Small intestine (tissue), 16 donors: ENCODE data around the gene GRIK5. TPM values are rescaled to one million over a fixed set of nuclear protein-coding genes. Genes with fewer than 3 reads are reported as not detected.

ENCODE experiments used
- DNase-seq, 2 donors: peaks; one replicate each; pipeline versions ENCODE4 v3.0.0 to v3.0.0-alpha.2; 2013
- FAIRE-seq: peaks from 2 replicates; lab custom pipeline; 2012; peaks lifted over from hg19 to GRCh38; lab: Jason Lieb, UNC
- H3K27ac ChIP-seq, 3 donors: one replicate each; pipeline ENCODE4 v1.5.1; 2013; ENCODE audit warnings: low read length in 2 of 3, mild to moderate bottlenecking in 2 of 3, control low read depth in 1 of 3, inconsistent platforms in 1 of 3, low read depth in 1 of 3, moderate library complexity in 1 of 3
- H3K27me3 ChIP-seq, 3 donors: one replicate each; pipeline ENCODE4 v1.6.1; 2013; ENCODE audit warnings: low read length in 3 of 3, inconsistent platforms in 1 of 3; ENCODE audit not compliant: control insufficient read depth in 3 of 3, insufficient read depth in 3 of 3
- H3K36me3 ChIP-seq, 3 donors: one replicate each; pipeline ENCODE4 v1.6.1; 2013; ENCODE audit warnings: low read length in 3 of 3, inconsistent platforms in 1 of 3, low read depth in 1 of 3, mild to moderate bottlenecking in 1 of 3, moderate library complexity in 1 of 3; ENCODE audit not compliant: control insufficient read depth in 3 of 3, insufficient read depth in 2 of 3
- H3K4me1 ChIP-seq, 3 donors: one replicate each; pipeline ENCODE4 v1.6.1; 2013; ENCODE audit warnings: low read length in 2 of 3, inconsistent platforms in 1 of 3, low read depth in 1 of 3, mild to moderate bottlenecking in 1 of 3, moderate library complexity in 1 of 3; ENCODE audit not compliant: control insufficient read depth in 3 of 3, insufficient read depth in 2 of 3
- H3K4me3 ChIP-seq, 3 donors: one replicate each; pipeline ENCODE4 v1.5.1; 2013; ENCODE audit warnings: low read length in 3 of 3, control low read depth in 1 of 3, inconsistent platforms in 1 of 3, low read depth in 1 of 3, mild to moderate bottlenecking in 1 of 3, moderate library complexity in 1 of 3
- H3K9me3 ChIP-seq, 2 donors: one replicate each; pipeline ENCODE4 v1.6.1; 2013; ENCODE audit warnings: low read depth in 1 of 2, low read length in 1 of 2; ENCODE audit not compliant: control insufficient read depth in 2 of 2, insufficient read depth in 1 of 2
- WGBS, 3 donors: extraction: QIAGEN DNeasy Blood & Tissue Kit; methylation state at CpG; one replicate each; pipeline ENCODE4 v1.1.7; 2013; 5-methylcytosine and 5-hydroxymethylcytosine counted together
- long read RNA-seq, 10 donors: transcript quantifications; one replicate each; lab custom pipeline, GENCODE V29; 2026
- polyA plus RNA-seq, 4 donors: library from polyadenylated mRNA; stranded (reverse) in 3 of 4; unstranded in 1 of 4; fragments of 200-250 nt in 3 of 4; fragments of 120-200 nt in 1 of 4; gene quantifications; one replicate each; pipeline versions ENCODE4 v1.2.1 to v1.2.3, GENCODE V29; 2013
- donor health status: healthy with polysubstance abuse.
- donor health status: control.
- donor health status: control.
- donor health status: Bipolar disorder and iron deficiency.
- donor health status: healthy.

The GRIK5 gene
- polyA plus RNA-seq: 1 to 10 TPM in 1 of 4 donors, under 1 TPM in 2, not detected in 1; 0.27 to 1.6 (median 0.68) TPM
- long read RNA-seq, donor 1, partial matches to known transcripts: 0 of 1 reads
- long read RNA-seq, donor 1, other reads (novel, unspliced or antisense): 0 of 1 reads
- long read RNA-seq, donor 2: 0 reads
- long read RNA-seq, donor 3: 0 reads
- long read RNA-seq, donor 4: 0 reads
- long read RNA-seq, donor 5: 0 reads
- long read RNA-seq, donor 6: 0 reads
- long read RNA-seq, donor 7, partial matches to known transcripts: 0 of 1 reads
- long read RNA-seq, donor 7, other reads (novel, unspliced or antisense): 0 of 1 reads
- long read RNA-seq, donor 8: 0 reads
- long read RNA-seq, donor 9: 0 reads
- long read RNA-seq, donor 10, partial matches to known transcripts: 0 of 1 reads
- long read RNA-seq, donor 10, other reads (novel, unspliced or antisense): 0 of 1 reads

DNA sequence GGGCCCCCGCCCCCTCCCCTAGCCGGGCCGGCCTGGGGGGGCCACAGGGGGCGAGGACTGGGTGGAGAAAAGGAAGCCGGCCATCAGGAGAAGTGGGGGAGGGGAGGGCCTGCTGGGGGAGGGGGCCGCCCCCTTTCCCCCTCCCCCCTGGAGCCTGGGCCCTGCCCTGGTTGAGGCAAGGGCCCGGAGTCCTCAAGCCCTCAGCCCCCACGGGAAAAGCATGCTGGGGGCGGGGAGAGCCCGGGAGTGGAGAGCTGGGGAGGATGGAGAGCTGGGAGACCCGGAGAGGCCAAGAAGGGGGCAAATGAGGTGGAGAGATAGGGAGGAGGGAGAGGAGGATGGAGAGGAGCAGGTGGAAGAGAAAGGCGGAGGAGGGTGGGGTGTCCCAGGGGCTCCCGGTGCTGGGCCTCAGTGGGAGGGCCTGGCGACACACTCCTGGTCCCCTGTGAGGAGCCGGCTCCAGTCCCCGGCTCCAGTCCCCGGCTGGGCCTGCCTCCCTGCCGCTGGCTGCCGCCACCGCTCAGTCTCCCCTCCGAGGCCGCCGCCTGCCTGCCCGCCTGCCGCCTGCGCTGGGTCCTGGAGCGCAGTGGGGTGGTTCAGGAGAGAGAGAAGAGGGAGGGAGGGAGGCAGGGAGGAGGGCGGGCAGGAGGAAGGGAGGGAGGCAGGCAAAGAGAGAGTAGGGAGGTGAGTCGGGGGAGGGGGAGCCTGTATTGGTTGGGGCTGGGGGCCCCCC is at the start of gene GRIK5:
GRIK5 (minus strand) TSS at position 588 of the 733 bp plus-strand sequence. CDS start 4,436 bp downstream, outside the sequence.
- Histone ChIP-seq H3K27ac (no peak within 1 kb of the TSS), H3K36me3 (no peaks in the 10 kb centered on the region), H3K4me1 (peaks cover 0 to 2% (median 0%) of the 10 kb centered on the region in 3 donors), H3K9me3 (no peaks in the 10 kb centered on the region), H3K4me3 (peak within 1 kb of the TSS in 1 of 3 donors; percentile 27), H3K27me3 (peaks cover 0 to 40% (median 12%) of the 10 kb centered on the region in 3 donors)
- FAIRE-seq (no peak), DNase-seq (no peak)
- 9 to 30% (median 22%) methylated on average over 21 to 29 of the region's 29 CpGs for WGBS, 3 donors

- DNase-seq (no peak), FAIRE-seq (no peak)
- Histone ChIP-seq H3K27ac (no peak overlapping the region), H3K36me3 (no peaks in the 10 kb centered on the region), H3K4me3 (no peak overlapping the region), H3K4me1 (peaks cover 0 to 2% (median 0%) of the 10 kb centered on the region in 3 donors), H3K27me3 (peaks cover 0 to 8% (median 0%) of the 10 kb centered on the region in 3 donors), H3K9me3 (no peaks in the 10 kb centered on the region)
- WGBS, 3 donors: 89 to 91% (median 90%) methylated on average over 5 to 6 of the region's 6 CpGs
These were observed 47.1 kb upstream of the GRIK5 start for GRCh38 chr19:42117076-42117475.

- DNase-seq (no peak), FAIRE-seq (no peak)
- H3K4me3 ChIP-seq: no peak overlapping the region
- H3K36me3 ChIP-seq: no peaks in the 10 kb centered on the region
- no peaks in the 10 kb centered on the region for H3K4me1 ChIP-seq
- H3K27me3 ChIP-seq: peaks cover 0 to 11% (median 0%) of the 10 kb centered on the region in 3 donors
- H3K27ac ChIP-seq: no peak overlapping the region
- WGBS, 3 donors: 91 to 95% (median 92%) methylated on average over 19 to 20 of the region's 20 CpGs
- no peaks in the 10 kb centered on the region for H3K9me3 ChIP-seq
These were observed 46.5 kb upstream of the GRIK5 start for GRCh38 chr19:42116308-42117075.

GRCh38 chr19:42115705-42116104 is 45.7 kb upstream of the GRIK5 start:
- DNase-seq (no peak), FAIRE-seq (no peak)
- Histone ChIP-seq H3K4me3 (no peak overlapping the region), H3K27me3 (peaks cover 0 to 11% (median 0%) of the 10 kb centered on the region in 3 donors), H3K4me1 (no peaks in the 10 kb centered on the region), H3K27ac (no peak overlapping the region), H3K36me3 (no peaks in the 10 kb centered on the region), H3K9me3 (no peaks in the 10 kb centered on the region)
- WGBS, 3 donors: 72 to 93% (median 81%) methylated on average over 4 of the region's 4 CpGs

- 60 to 74% (median 69%) methylated on average over 4 of the region's 4 CpGs for WGBS, 3 donors
- H3K36me3 ChIP-seq: no peaks in the 10 kb centered on the region
- H3K9me3 ChIP-seq: no peaks in the 10 kb centered on the region
- H3K4me3 ChIP-seq: no peak overlapping the region
- H3K27me3 ChIP-seq: peaks cover 0 to 11% (median 0%) of the 10 kb centered on the region in 3 donors
- FAIRE-seq: no peak
- H3K4me1 ChIP-seq: no peaks in the 10 kb centered on the region
- DNase-seq: no peak
- H3K27ac ChIP-seq: no peak overlapping the region
These were observed 45.2 kb upstream of the GRIK5 start for GRCh38 chr19:42115219-42115618.

DNA sequence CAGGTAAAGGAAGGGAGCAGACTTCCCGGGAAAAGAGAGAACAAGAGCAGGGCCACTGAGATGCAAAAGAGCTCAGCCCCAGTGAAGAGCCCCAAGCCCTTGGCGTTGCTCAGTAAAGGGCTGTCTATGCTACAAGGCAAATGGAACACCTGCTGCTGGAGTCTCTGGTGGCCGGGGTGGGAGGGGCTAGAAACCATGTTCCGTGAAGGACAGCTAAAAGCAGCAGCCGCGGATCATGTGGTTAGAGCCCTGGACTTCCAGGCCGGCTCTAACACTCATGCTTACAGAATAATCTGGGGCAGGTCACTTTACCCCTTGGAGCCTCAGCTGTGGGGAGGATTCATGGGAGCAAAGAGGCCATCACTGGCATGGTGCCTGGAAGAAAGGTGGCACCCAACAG is 44.4 kb upstream of the GRIK5 start:
- H3K27ac ChIP-seq: peak overlapping the region in 1 of 3 donors; percentile 69

DNA sequence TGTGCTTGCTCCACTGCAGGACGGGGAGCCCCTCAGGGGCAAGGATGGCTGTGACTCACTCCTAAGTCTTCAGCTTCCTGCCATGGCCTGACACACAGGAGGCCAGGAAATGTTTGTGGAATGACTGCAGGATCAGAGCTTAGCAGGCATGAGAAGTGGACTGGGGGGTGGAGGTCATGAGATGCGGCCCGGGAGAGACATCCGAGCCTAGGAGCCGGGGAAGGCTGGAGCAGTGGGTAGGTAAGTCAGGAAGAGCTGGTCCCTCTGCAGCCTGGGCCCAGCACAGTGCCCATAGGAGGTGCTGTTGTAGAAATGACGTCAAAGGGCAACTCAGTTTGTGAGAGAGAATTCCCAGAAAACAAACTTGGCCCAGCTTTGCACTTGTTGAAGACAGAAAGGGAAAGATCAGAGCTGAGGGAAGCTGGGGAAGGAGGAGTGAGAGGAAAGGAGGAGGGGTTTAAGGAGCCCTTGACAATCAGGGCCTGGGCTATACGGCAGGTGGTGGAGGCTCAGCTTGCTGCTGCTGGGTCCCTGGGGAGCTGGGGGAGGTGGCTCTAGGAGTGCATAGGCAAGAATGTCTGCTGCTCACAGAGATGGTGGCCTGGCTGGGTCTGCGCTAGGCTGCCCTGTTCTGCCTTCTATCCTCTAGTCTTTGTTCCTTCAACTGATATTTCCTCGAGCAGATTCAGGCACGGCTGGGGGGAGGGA is 43.8 kb upstream of the GRIK5 start:
- Histone ChIP-seq H3K36me3 (no peaks in the 10 kb centered on the region), H3K27ac (peak overlapping the region in 1 of 3 donors; percentile 69), H3K27me3 (peaks cover 0 to 11% (median 0%) of the 10 kb centered on the region in 3 donors), H3K9me3 (no peaks in the 10 kb centered on the region), H3K4me3 (no peak overlapping the region), H3K4me1 (no peaks in the 10 kb centered on the region)
- no peak for FAIRE-seq
- WGBS, 3 donors: 50 to 61% (median 60%) methylated on average over 10 of the region's 10 CpGs
- DNase-seq: no peak

More for the DNA sequence above, 44.4 kb upstream of the GRIK5 start:
- FAIRE-seq (no peak), DNase-seq (no peak)
- Histone ChIP-seq H3K4me3 (no peak overlapping the region), H3K4me1 (no peaks in the 10 kb centered on the region), H3K36me3 (no peaks in the 10 kb centered on the region), H3K27me3 (peaks cover 0 to 11% (median 0%) of the 10 kb centered on the region in 3 donors), H3K9me3 (no peaks in the 10 kb centered on the region)
- WGBS, 3 donors: 22 to 48% (median 34%) methylated on average over 7 of the region's 7 CpGs
